ENCODE data around the gene ARAP1.

DNA sequence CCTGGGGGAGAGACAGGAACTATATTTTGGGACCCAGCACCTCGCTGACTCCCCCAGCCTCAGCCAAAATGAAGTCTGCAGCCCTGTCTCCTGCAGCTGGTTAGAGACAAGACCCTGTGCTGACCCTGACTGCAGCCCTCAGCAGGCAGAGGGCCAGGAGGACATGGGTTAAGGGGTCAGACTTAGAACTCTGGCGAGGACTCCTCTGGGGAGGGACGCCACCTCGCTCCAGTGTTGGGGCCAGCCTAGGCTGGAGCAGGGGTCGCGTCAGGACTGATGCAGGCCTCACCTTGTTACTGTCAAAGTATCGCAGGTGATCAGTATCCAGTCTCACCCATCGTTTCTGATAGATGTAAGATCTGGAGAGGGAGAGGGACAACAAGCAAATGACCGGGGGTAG, 41.1 kb downstream of the ARAP1 start:
- TF ChIP-seq, protein P1, sequence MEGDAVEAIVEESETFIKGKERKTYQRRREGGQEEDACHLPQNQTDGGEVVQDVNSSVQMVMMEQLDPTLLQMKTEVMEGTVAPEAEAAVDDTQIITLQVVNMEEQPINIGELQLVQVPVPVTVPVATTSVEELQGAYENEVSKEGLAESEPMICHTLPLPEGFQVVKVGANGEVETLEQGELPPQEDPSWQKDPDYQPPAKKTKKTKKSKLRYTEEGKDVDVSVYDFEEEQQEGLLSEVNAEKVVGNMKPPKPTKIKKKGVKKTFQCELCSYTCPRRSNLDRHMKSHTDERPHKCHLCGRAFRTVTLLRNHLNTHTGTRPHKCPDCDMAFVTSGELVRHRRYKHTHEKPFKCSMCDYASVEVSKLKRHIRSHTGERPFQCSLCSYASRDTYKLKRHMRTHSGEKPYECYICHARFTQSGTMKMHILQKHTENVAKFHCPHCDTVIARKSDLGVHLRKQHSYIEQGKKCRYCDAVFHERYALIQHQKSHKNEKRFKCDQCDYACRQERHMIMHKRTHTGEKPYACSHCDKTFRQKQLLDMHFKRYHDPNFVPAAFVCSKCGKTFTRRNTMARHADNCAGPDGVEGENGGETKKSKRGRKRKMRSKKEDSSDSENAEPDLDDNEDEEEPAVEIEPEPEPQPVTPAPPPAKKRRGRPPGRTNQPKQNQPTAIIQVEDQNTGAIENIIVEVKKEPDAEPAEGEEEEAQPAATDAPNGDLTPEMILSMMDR (IDR thresholded peaks at IDR 0.05 in 4 of 5, conservative IDR thresholded peaks at IDR 0.05 in 1 of 5): no peak
- no peak for TF ChIP-seq POLR2A (IDR thresholded peaks at IDR 0.05)

All from gastrocnemius medialis (tissue), 4 donors.